HepG2 (cell line): ENCODE measurements around the gene PIGZ. TPM values are rescaled to one million over a fixed set of nuclear protein-coding genes. Genes with fewer than 3 reads are reported as not detected.

Experiments used
- ATAC-seq: fragments of 200-7000 bp; cut with Tn5 transposase; 3 replicates; pipeline ENCODE4 v1.9.1; 2020; ENCODE audit warnings: mild to moderate bottlenecking, moderate library complexity
- BruUV-seq: library from RNA; stranded (reverse); fragments of 400-500 nt; replicated peaks from 2 replicates; lab custom pipeline; 2021; lab: Mats Ljungman, UMichigan
- CTCF ChIA-PET: fragments of 300-600 bp; formaldehyde crosslinking; extraction: SDS; loops from one replicate; lab custom pipeline; 2021; ENCODE audit warnings: low total read pairs, inconsistent platforms, low intra/inter-chr PET ratio; lab: Yijun Ruan, JAX
- POLR2A ChIA-PET: fragments of 350-600 bp; sonication (Branson Sonifier 250); formaldehyde crosslinking; loops from one replicate; lab custom pipeline; 2020; ENCODE audit warnings: antibody characterized with exemption, inconsistent platforms; lab: Yijun Ruan, JAX
- DNase-seq: peaks from one replicate; pipeline ENCODE4 v3.0.0-alpha.2; 2015; ENCODE audit warnings: low spot score
- FAIRE-seq: peaks from 3 replicates; lab custom pipeline; 2011; peaks lifted over from hg19 to GRCh38; lab: Jason Lieb, UNC
- H2AFZ ChIP-seq: one replicate; pipeline ENCODE4 v1.6.1; 2011; ENCODE audit warnings: low read length, inconsistent platforms
- H3K27ac ChIP-seq: fragments of 300-600 bp; 3 replicates; pipeline ENCODE4 v1.8.0; 2011; ENCODE audit warnings: mixed run types, mild to moderate bottlenecking, mixed read lengths, low read length, inconsistent platforms; ENCODE audit not compliant: insufficient read depth; ENCODE audit errors: extremely low read length
- H3K27me3 ChIP-seq, 2 experiments: fragments of 200-600 bp in 1 of 2; 2 replicates in 1 of 2; 3 replicates in 1 of 2; pipeline versions ENCODE4 v1.6.0 to v1.8.0; 2011; ENCODE audit warnings: low read length in 2 of 2, mild to moderate bottlenecking in 2 of 2, moderate library complexity in 2 of 2, inconsistent platforms in 1 of 2; ENCODE audit not compliant: insufficient read depth in 2 of 2, control insufficient read depth in 1 of 2
- H3K36me3 ChIP-seq, 2 experiments: fragments of 200-600 bp in 1 of 2; replicated peaks in 1 of 2; 2 replicates in 1 of 2; 3 replicates in 1 of 2; pipeline versions ENCODE4 v1.5.1 to v1.8.0; 2011; ENCODE audit warnings: low read length in 2 of 2, inconsistent platforms in 1 of 2; ENCODE audit not compliant: insufficient read depth in 2 of 2, control insufficient read depth in 1 of 2
- H3K4me1 ChIP-seq: 2 replicates; pipeline ENCODE4 v1.5.1; 2012; ENCODE audit warnings: low read length, inconsistent platforms; ENCODE audit not compliant: insufficient read depth
- H3K4me2 ChIP-seq: 2 replicates; pipeline ENCODE4 v1.6.0; 2011; ENCODE audit warnings: low read depth, low read length, inconsistent platforms
- H3K4me3 ChIP-seq, 3 experiments: fragments of 200-600 bp in 1 of 3; sonication (generic), shearing (Covaris generic) in 1 of 3; replicated peaks in 1 of 3; 2 replicates each; pipeline ENCODE4 v1.5.1; 2011 to 2016; ENCODE audit warnings: low read length in 3 of 3, inconsistent platforms in 2 of 3, low read depth in 2 of 3, mild to moderate bottlenecking in 2 of 3, control low read depth in 1 of 3, mixed read lengths in 1 of 3; ENCODE audit not compliant: insufficient read depth in 1 of 3
- H3K79me2 ChIP-seq: one replicate; pipeline ENCODE4 v1.6.1; 2011; ENCODE audit warnings: low read length, inconsistent platforms; ENCODE audit not compliant: insufficient read depth
- H3K9ac ChIP-seq: 2 replicates; pipeline ENCODE4 v1.6.0; 2011; ENCODE audit warnings: mild to moderate bottlenecking, low read depth, low read length, inconsistent platforms; ENCODE audit not compliant: insufficient read depth
- H3K9me3 ChIP-seq: 2 replicates; pipeline ENCODE4 v1.5.1; 2012; ENCODE audit warnings: mild to moderate bottlenecking, low read length
- H4K20me1 ChIP-seq: 2 replicates; pipeline ENCODE4 v1.6.0; 2011; ENCODE audit warnings: inconsistent platforms, mild to moderate bottlenecking, low read length, moderate library complexity; ENCODE audit not compliant: insufficient read depth
- HNRNPH1 ChIP-seq: fragments of 200-400 bp; formaldehyde crosslinking; optimal IDR thresholded peaks from 2 replicates; pipeline ENCODE3; 2017; ENCODE audit warnings: mild to moderate bottlenecking, low read depth, low read length
- HOXA7 ChIP-seq: sonication (generic); formaldehyde crosslinking; IDR thresholded peaks from 2 replicates; pipeline ENCODE4 v1.8.1; 2022; ENCODE audit warnings: mild to moderate bottlenecking, missing genetic modification reagents, moderate library complexity
- KLF11 ChIP-seq: IDR thresholded peaks from 2 replicates; pipeline ENCODE4 v1.6.1; 2016; ENCODE audit warnings: missing compliant biosample characterization
- NKX3-1 ChIP-seq: sonication (generic); formaldehyde crosslinking; IDR thresholded peaks from 2 replicates; pipeline ENCODE4 v1.5.0; 2020; ENCODE audit warnings: missing genetic modification reagents
- PAF1 ChIP-seq: IDR thresholded peaks from 2 replicates; pipeline ENCODE4 v1.6.1; 2016; ENCODE audit warnings: missing genetic modification reagents, missing compliant biosample characterization
- ZNF567 ChIP-seq: sonication (generic); formaldehyde crosslinking; IDR thresholded peaks from 2 replicates; pipeline ENCODE4 v1.8.1; 2023; ENCODE audit warnings: mild to moderate bottlenecking, missing genetic modification reagents, borderline replicate concordance
- ZNF713 ChIP-seq: sonication (generic); formaldehyde crosslinking; IDR thresholded peaks from 2 replicates; pipeline ENCODE4 v1.4.0; 2020; ENCODE audit warnings: mild to moderate bottlenecking, missing genetic modification reagents
- ZSCAN29 ChIP-seq: sonication (generic); formaldehyde crosslinking; conservative IDR thresholded peaks from 2 replicates; pipeline ENCODE4 v1.4.0; 2020; ENCODE audit warnings: mild to moderate bottlenecking, missing genetic modification reagents
- WGBS: methylation state at CpG from one replicate; pipeline ENCODE4 v1.1.6; 2017; ENCODE audit warnings: low lambda C conversion rate; 5-methylcytosine and 5-hydroxymethylcytosine counted together
- in situ Hi-C: cut with HindIII; loops from 2 replicates; pipeline ENCODE4 v1.10.0; 2017; ENCODE audit warnings: low pct_unique_long_range_greater_than_20kb; ENCODE audit not compliant: extremely low pct_ligation_motif_present
- intact Hi-C: fragments of 100-400 bp; cut with micrococcal nuclease; formaldehyde crosslinking; loops from one replicate; pipeline ENCODE4 v1.10.0; 2022; ENCODE audit not compliant: unreplicated experiment
- polyA plus RNA-seq, 8 experiments: library from polyadenylated mRNA; depleted of rRNA in 3 of 8; stranded (reverse) in 7 of 8; unstranded in 1 of 8; fragments of >200 nt; fragmentation: Illumina TruSeq in 4 of 8; extraction: Trizol in 4 of 8; gene quantifications; 2 replicates each; pipeline versions ENCODE4 v1.2.1 to v1.2.3, GENCODE V29; 2011 to 2016; ENCODE audit warnings: low read depth in 4 of 8, missing spikeins in 1 of 8, mixed read lengths in 1 of 8; ENCODE audit not compliant: insufficient read depth in 1 of 8
- total RNA-seq, 5 experiments: library from RNA; depleted of rRNA; stranded (reverse); fragments of >200 nt; fragmentation: Illumina TruSeq; extraction: Trizol; gene quantifications; 2 replicates each; pipeline ENCODE4 v1.2.3, GENCODE V29; 2016; ENCODE audit warnings: low read depth in 1 of 5
- TF ChIP-seq, protein P1 (sequence below): sonication (generic); formaldehyde crosslinking; IDR thresholded peaks from 2 replicates; pipeline ENCODE4 v1.5.0; 2020; ENCODE audit warnings: mild to moderate bottlenecking, missing genetic modification reagents, borderline replicate concordance
- TF ChIP-seq, protein P2 (sequence below): sonication (generic); formaldehyde crosslinking; IDR thresholded peaks from 2 replicates; pipeline ENCODE4 v1.5.0; 2020; ENCODE audit warnings: mild to moderate bottlenecking, missing genetic modification reagents
- TF ChIP-seq, protein P3 (sequence below): sonication (generic); formaldehyde crosslinking; IDR thresholded peaks from 2 replicates; pipeline ENCODE4 v1.8.0; 2023; ENCODE audit warnings: mild to moderate bottlenecking, missing genetic modification reagents

Gene PIGZ
- total and polyA plus RNA-seq, 2 of the 13 experiments (the other 11 are each of a cell fraction or from before 2014, with no cell fraction given): 4.7 to 60.5 TPM

DNA sequence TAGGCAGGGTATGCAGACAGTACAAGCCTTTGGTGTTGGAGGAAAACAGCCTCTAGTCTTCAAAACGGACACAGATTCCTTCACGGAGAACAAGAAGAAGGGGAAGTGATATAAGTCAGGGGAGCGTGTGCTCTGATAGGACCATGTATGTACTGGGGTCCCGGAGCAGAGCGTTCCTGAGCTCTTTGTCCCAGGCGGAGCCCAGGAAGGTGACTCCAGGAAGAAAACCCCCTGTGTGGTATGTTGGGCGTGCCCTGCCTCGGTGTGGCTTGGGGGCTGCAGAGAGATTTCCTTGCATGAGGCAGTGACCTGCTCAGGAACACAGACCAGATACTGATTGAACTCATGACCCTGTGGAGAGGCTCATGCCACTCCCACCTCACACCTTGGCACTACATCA, 39.3 kb upstream of the PIGZ start:
- 91% methylated on average over 6 of the region's 8 CpGs for WGBS
- no peak for DNase-seq
- no peak overlapping the region for H3K4me2 ChIP-seq
- no peak overlapping the region for H3K27ac ChIP-seq
- H4K20me1 ChIP-seq: no peaks in the 10 kb centered on the region
- H3K4me3 ChIP-seq: no peak overlapping the region
- peaks cover 19% of the 10 kb centered on the region for H3K4me1 ChIP-seq
- in situ Hi-C loops (no loop called here), intact Hi-C loops (no loop called here)
- H3K79me2 ChIP-seq: no peaks in the 10 kb centered on the region
- H3K27me3 ChIP-seq: no peaks in the 10 kb centered on the region
- no peak overlapping the region for H2AFZ ChIP-seq
- ChIA-PET POLR2A (no interaction called here), CTCF (no interaction called here)
- H3K9me3 ChIP-seq: no peaks in the 10 kb centered on the region
- H3K9ac ChIP-seq: no peak overlapping the region
- ATAC-seq: no peak
- no peak for FAIRE-seq
- no peaks in the 10 kb centered on the region for H3K36me3 ChIP-seq
- TF ChIP-seq ZSCAN29 (CRISPR knock-in tag): no peak
- TF ChIP-seq, protein P1, sequence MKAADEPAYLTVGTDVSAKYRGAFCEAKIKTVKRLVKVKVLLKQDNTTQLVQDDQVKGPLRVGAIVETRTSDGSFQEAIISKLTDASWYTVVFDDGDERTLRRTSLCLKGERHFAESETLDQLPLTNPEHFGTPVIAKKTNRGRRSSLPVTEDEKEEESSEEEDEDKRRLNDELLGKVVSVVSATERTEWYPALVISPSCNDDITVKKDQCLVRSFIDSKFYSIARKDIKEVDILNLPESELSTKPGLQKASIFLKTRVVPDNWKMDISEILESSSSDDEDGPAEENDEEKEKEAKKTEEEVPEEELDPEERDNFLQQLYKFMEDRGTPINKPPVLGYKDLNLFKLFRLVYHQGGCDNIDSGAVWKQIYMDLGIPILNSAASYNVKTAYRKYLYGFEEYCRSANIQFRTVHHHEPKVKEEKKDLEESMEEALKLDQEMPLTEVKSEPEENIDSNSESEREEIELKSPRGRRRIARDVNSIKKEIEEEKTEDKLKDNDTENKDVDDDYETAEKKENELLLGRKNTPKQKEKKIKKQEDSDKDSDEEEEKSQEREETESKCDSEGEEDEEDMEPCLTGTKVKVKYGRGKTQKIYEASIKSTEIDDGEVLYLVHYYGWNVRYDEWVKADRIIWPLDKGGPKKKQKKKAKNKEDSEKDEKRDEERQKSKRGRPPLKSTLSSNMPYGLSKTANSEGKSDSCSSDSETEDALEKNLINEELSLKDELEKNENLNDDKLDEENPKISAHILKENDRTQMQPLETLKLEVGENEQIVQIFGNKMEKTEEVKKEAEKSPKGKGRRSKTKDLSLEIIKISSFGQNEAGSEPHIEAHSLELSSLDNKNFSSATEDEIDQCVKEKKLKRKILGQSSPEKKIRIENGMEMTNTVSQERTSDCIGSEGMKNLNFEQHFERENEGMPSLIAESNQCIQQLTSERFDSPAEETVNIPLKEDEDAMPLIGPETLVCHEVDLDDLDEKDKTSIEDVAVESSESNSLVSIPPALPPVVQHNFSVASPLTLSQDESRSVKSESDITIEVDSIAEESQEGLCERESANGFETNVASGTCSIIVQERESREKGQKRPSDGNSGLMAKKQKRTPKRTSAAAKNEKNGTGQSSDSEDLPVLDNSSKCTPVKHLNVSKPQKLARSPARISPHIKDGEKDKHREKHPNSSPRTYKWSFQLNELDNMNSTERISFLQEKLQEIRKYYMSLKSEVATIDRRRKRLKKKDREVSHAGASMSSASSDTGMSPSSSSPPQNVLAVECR: no peak
- no peak for TF ChIP-seq HOXA7
- TF ChIP-seq KLF11 (CRISPR knock-in tag): no peak
- TF ChIP-seq, protein P2, sequence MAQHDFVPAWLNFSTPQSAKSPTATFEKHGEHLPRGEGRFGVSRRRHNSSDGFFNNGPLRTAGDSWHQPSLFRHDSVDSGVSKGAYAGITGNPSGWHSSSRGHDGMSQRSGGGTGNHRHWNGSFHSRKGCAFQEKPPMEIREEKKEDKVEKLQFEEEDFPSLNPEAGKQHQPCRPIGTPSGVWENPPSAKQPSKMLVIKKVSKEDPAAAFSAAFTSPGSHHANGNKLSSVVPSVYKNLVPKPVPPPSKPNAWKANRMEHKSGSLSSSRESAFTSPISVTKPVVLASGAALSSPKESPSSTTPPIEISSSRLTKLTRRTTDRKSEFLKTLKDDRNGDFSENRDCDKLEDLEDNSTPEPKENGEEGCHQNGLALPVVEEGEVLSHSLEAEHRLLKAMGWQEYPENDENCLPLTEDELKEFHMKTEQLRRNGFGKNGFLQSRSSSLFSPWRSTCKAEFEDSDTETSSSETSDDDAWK: no peak
- no peak for TF ChIP-seq NKX3-1 (CRISPR knock-in tag)
- TF ChIP-seq ZNF567 (CRISPR knock-in tag): no peak
- no peak for TF ChIP-seq PAF1 (CRISPR knock-in tag)
- TF ChIP-seq ZNF713 (CRISPR knock-in tag): no peak
- TF ChIP-seq HNRNPH1: no peak
- TF ChIP-seq, protein P3, sequence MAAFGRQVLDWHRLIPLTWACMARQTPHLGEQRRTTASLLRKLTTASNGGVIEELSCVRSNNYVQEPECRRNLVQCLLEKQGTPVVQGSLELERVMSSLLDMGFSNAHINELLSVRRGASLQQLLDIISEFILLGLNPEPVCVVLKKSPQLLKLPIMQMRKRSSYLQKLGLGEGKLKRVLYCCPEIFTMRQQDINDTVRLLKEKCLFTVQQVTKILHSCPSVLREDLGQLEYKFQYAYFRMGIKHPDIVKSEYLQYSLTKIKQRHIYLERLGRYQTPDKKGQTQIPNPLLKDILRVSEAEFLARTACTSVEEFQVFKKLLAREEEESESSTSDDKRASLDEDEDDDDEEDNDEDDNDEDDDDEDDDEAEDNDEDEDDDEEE (CRISPR knock-in tag): no peak
- BruUV-seq: no TSS peak
